Islet precursor cell (in vitro differentiated cells): Measurements from ENCODE around the gene AIM2.
"Not testable (repeated sequence)": the region's sequence is repeated elsewhere in the genome, so short reads cannot be mapped to it uniquely, and the experiment has no call there.

Experiments used
- DNase-seq: peaks from one replicate; pipeline ENCODE4 v3.0.0-alpha.2; 2018

AIM2 gene, protein sequence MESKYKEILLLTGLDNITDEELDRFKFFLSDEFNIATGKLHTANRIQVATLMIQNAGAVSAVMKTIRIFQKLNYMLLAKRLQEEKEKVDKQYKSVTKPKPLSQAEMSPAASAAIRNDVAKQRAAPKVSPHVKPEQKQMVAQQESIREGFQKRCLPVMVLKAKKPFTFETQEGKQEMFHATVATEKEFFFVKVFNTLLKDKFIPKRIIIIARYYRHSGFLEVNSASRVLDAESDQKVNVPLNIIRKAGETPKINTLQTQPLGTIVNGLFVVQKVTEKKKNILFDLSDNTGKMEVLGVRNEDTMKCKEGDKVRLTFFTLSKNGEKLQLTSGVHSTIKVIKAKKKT

DNA sequence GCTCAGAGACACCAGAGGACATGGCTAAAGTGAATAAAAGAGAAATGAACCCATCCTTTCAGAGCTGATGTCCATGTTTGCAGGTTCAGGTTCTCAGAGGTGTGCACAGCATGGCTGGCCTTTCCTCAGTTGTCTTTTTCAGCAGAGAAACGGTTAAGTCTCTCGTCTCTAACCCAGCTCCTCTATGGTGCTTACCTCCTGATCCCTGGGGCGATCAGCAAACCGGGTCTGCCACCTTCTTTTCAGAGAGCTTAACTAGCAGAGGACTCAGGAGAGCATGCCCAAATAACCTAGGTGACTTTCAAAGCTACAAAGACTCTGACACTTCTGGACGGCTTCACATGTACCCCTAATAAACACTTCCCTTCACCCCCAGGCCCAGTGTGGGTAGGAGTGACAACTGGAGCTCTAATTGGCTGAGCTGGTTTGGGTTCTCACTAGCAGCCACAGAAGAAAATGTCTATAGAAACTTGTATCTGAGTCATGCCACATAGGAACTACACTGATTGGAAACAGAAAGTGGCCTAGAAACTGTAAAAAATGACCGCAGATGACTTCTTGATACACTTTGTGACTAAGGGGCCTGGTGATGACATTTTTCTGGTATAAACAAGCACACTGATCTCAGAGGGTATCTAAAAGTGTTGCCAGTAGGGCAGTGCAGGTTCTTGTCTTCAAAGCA is at the start of gene AIM2:
TSS of gene AIM2 (minus strand) at position 329 of the 682 bp plus-strand sequence. CDS start 3,267 bp downstream, outside the sequence.
- no peak for DNase-seq

DNA sequence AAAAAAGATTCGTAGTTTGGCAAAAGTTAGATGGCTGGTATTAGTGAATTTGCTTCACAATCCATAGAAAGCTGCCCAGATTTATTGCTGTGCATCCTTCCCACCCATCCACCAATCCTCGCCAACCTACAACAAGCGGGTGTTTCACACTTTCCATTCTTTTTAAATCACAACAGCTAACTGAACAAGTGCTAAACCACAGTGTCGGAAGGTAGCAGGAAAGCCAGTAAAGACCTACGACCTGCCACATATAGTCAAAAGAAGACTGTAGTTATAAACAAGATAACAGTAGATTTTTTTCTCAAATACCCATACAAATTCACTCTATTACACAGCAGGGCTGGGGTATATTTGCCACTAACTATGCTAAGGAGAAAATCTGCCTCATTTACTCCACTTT is 47.0 kb upstream of the AIM2 start:
- DNase-seq: no peak

DNA sequence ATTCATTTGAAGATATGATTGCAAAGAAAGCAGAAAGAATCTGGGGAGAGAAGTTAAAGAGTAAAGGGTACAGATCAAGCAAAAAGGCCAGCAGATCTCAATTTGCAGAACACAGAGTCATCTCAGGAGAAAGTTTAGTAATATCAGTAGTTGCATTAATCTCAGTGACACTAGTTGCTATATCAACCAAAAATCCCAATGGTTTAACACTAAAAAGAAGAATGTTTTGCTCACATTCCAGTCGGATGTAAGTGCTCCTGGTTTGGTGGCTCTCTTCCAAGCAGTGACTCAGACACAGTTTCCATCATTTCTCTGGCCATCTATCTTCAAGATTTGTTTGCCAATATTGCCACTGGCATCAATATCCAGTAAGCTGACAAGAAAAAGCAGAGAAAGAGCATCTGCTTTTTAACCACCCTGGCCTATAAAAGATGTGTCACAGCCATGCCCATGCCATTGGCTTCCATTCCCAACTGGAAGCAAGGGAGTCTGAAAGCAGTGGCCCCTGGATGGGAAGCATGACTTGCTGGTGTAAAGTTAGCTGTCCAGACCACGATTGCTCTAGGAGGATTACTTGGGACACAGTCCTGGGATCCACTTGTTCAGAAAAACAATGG is 45.5 kb upstream of the AIM2 start:
- no peak for DNase-seq

DNA sequence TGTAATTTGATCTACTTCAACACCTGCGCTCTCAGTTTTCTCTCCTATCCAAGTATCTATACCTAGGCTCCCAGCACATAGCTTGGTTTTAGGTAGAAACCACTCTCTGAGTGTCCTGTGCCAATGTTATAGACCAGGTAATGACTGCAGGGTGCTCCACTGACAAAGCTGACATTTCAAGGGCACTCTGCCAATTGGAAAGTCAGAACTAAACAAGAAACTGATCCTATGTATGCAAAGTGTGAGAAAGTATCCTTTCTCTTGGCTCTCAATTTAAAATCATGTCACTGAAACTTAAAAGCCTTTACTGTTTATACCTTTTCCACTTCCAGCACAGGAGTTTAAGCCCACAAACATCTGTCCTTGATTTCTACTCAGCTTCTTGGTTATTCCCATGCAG is 45.0 kb upstream of the AIM2 start:
- no peak for DNase-seq

DNA sequence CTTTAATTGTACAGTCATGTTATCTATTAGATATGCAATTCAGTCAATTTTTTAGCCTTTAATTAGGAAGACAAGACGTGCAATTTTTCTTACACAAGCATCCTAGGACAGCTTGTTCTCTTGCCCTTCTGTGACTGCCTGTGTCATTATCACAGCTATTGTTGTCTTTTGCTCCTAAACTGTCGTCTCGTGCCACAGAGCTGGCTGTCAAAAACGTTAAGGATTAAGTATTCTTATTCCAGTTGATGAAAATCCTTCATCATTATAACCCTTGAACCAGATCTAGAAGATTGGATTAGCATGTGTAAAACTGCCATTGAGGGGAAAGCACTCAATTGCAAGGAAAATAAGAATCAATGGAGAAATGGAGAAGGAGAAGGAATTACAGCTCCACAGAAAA is 43.8 kb upstream of the AIM2 start:
- DNase-seq: no peak

DNA sequence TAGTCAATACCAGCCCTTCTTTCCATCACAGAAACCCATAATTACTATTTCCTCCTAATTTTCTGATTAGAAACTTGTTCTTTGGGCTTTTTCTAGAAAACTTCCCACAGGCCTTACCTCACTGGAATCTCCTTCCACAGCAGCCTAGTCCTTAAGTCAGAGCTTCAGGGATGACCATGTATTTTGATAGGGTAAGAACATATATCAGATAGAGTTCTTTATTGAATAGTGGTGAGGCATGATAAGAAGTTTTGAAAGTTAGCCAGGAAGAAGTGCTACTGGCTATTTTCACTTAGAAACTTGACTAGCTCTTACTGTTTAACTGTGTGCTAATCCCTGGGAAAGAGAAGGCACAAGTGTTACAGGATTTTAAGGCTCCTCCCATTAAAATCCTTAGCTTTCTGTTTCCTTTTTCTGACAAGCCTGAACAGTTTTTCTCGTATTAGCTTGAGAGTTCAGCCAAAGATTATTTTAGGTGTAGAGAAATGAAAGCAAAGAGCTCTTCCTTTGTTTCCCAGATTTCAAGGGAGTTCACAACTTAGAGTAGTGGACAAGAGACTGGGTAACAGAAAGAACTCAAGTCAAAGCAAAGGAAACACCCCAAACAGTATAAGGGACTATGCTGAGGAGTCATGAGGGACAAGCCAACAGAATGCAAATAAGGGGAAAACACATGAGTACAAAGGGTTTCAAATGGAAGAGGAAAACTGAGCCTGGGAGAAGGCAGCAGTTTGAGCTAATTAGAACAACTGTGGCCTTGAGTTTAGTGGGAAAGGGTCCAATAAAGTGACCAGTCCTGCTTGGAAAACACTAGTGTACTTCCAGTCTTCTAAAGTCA is 37.2 kb upstream of the AIM2 start:
- no peak for DNase-seq

DNA sequence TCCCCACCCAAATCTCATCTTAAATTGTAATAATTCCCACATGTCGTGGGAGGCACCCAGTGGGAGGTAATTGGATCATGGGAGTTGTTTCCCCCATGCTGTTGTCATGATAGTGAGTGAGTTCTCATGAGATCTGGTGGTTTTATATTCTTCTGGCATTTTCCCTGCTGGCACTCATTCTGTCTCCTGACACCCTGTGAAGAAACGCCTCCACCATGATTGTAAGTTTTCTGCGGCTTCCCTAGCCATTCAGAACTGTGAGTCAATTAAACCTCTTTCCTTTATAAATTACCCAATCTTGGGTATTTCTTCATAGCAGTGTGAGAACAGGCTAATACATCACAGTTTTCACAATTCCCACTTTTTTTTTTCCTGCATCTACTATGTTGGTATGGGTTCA is 26.5 kb upstream of the AIM2 start:
- not testable (repeated sequence) for DNase-seq

DNA sequence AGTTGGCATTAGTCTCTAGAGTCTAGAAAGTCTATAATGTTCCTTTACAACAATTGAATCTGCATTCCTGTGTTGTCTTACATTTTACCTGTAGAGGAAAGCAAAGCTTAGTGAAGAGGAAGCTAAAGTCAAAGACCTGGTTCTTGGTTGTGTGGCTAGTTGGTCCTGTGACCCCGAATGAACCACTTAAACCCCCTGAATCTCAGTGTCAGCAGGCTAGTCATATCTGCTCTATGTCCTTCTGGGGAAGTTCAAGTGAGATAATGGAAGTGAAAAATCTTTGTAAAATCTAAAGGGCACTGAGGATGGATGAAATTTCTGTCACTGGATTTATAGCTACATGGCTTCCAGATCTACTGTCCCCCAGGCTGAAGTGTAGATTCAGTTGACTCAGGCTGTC is 24.0 kb upstream of the AIM2 start:
- no peak for DNase-seq

DNA sequence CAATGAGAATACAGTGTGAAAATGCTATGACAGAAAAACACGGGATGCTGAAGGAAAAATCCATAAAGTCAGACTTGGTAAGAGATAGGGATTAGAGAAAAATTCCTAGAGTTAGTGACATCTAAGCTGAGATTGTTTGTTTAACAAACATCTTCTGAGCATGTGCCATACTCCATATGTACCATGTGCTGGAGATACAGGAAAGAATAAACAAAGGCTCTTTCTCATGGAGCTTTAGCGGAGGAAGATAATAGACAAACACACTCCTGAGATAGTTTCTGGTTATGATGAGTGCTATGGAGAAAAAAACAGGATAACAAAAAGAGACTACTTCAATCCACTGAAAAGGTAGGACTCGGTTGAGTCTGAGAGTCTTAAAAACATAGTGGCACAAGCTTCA is 22.0 kb upstream of the AIM2 start:
- DNase-seq: no peak

DNA sequence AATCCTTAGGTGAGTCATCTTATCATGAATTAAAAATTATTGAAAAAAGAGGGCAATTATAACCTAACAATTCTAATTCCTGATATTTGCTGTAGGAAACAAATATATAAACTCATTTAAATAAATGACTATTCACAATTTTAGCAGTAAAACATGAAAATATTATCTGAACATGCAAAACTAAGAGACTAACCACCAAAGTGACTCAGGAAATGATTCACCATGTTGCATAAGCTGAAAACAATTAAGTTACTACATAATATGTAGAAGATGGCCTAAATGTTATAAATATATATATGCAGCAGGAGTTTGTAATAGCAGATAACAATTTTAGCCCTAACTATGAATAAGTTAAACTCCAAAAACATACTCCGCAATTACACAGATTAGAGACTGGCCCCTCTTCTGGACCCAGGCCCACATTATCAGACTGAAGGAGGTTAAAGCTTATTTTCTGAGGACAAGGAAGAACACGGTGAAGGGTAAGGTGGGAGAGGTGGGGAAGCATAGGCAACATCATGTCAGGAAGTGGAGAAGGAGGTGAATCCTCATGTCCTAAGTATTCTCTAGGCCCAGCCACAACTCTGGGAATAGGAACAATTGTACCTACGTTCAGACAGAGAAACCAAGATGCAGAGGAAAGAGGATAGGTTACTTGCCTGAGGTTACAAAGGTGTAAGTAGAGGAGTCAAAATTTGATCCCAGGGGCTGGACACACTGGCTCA is 15.6 kb upstream of the AIM2 start:
- no peak for DNase-seq

DNA sequence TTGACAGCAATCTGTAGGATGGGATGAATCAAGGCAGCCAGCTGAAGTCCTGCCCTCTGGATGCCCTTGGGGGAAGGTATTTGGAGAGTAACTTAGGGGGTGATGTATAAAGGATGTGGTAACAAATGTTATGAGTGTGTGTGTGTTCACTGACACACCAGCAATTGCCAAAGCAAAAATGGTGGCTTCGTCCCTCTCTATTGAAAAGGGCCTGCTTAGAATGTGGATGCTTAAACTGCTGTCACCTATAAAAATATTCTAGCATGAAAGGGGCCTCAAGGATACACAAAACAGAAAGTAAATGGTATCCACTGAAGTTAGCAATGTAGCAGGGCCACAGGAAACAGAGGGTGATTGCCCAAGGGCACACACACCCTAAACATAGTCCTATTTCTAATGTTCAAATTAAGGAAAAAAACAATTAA is 15.1 kb upstream of the AIM2 start:
- no peak for DNase-seq

DNA sequence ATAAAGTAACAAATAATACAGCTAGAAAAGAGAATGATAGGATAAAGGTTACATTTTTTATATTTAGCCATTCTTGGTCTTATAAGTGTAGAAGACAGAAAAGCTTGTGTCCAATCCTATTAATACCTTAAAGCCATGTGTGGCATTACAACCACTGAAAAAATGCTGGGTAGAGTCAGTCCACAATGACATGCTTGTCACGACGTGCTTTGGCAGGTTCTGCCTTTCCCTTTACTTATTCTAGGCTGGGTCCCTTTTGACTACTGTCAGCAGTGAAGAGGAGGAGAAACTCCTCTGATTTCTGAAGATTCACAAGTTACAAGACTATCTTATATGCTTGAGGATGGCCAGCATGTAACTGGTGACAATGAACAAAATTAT is 14.6 kb upstream of the AIM2 start:
- no peak for DNase-seq

DNA sequence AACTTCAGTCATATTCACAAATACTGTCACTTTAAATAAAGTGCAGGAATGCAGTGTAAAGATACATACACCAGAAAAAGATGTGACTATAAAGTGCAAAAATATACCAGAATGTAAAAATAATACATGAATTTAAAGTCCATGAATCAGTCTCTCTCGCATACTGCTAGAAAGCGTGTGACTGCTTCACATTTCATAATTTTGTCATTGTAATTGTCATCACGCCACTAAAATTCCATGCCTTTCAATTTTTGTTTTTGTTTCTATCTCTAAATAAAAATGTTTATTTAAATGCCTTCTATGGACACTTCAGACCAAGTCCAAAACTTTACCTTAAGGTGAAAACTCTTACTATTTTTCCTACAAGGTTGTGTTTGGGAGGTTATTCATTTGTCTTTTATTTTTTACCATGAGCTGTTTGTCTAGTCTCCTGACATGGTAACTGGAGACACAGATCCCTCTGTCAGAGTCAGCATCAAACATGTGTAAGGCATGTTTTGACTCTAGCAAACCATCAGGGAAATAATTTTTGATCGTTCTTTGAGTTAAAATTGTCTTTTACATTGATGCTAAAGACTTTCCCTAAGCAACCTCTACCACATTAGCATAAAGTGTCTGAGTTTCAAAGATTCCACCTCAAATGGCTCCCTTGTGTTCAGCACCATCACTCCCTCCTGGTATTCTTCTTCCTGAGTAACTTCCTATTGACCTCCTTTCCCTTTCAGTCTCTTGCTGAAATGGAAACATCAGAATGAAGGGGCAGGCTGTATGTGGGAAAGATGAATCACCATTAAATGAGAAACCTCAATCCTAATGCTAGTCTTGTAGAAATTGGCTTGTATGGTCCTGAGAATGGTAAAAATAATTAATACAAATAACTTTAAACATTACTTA is 14.0 kb upstream of the AIM2 start:
- DNase-seq: no peak

DNA sequence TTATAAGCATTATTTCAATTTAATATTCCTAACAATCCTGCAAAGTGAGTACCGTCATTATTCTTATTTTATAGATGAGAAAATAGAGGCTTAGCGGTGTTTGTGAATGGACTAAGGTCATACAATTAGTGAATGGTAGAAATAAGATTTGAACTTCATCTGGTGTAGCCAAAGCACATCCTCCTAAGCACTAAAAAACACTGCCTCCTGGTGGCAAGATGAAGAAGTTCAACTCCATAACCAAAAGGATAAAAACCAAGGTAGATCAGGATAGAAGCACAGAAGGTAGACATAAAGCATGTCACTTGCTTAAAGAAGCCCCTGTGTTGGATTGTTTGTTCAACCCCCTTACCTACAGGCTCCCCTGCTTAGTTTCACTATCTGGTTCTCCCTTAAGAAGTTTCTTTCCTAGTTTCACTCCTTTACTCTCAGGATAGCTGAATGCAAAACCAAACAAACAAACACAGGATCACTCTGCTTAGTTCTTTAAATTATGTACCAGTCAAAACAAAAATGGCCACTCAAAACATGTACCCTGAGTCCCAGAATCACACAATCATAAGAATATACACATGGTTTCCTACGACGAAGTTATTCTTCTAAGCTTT is 12.7 kb upstream of the AIM2 start:
- no peak for DNase-seq

DNA sequence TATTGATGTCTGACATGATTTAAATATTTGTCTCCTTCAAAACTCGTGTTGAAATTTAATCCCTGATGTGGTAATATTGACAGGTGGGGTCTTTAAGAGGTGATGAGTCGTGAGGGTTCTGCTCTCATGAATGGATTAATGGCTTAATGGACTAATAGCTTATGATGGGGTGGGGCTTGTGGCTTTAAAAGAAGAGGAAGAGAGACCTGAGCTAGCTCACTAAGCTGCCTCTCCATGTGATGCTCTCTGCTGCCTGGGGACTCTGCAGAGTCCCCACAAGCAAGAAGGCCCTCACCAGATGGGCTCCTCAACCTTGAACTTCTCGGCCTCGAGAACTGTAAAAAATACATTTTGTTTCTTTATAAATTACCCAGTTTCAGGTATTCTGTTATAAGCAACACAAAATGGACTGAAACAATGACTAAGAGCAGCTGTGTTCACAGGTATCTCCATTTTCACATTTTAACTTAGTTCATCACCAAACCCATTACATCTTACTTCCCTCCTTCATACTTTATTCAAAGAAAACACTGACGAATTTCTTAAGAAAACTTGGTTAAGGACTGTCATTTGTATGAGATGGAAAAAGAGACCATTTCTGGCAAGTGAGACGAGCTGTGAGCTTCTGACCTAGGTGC is 12.1 kb upstream of the AIM2 start:
- DNase-seq: no peak

DNA sequence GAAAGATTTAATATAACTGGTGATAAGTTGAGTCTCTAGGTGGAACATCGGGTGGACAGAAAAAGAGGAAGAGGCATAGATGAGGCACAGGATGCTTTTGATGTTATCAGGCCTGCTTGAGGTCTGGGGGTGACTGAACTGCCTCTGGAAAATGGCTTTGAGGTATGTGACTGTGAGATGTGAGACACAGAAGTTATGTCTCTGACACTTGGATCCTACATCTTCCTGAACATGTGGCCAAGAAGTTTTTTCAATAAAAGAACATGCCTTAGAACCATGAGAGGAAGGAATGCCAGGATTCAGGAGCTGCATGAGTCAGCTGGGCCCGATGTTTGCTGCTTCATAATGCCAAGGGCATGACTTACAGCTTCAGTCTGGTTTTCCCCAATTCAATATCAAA is 11.5 kb upstream of the AIM2 start:
- DNase-seq: no peak

DNA sequence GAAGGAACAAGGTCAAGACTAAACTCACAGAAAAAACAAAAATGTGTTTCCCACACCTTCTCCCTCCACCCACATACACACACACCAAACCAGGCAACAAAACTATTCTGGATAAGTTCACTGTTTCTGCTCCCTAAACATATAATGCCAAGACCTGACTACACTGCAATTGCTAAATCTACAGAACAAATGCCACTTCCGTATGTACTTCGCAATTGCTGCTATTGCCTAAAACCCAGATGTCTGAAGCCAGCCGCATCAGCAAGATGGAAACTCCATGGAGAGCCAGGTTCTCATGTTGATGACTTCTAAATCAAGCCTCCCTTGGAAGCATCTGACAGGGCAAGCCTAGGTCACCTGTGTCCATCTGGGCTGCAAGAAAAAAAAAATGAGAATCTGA is 8.3 kb upstream of the AIM2 start:
- DNase-seq: no peak

DNA sequence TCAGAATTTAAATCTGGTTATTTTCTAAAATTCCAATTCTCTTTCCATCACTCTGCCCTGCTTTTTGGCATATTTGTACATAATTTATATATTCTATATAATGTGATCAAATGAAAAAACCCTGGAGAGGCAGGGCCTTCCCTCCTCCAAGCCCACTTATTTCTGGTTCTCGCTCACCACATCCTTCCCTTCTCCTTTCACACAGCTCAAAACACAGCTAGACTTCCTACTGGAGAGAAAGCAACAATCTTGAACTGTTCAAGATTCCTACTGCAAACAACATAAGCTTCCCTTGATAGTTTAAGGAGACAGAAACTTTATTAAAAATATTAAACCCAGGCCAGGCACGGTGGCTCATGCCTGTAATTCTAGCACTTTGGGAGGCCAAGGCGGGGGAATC is 7.6 kb upstream of the AIM2 start:
- no peak for DNase-seq

DNA sequence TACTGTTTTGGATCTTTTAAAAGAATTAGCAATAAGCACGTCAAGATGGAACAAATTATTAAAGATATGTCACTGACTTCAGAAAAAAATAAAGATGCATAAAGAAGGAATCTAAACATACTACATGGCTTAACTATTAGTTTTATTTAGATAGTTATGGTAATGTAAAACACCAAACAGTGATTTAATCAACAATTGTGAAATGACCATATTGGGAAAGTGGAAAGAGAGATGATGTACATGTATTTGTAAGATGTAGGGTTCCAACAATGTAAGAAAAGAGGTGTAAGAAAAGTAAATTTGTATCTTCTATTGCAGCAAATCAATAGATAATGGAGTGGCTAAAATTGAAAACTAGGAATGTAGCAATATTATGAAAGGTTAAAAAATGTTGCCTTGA is 6.4 kb upstream of the AIM2 start:
- no peak for DNase-seq

DNA sequence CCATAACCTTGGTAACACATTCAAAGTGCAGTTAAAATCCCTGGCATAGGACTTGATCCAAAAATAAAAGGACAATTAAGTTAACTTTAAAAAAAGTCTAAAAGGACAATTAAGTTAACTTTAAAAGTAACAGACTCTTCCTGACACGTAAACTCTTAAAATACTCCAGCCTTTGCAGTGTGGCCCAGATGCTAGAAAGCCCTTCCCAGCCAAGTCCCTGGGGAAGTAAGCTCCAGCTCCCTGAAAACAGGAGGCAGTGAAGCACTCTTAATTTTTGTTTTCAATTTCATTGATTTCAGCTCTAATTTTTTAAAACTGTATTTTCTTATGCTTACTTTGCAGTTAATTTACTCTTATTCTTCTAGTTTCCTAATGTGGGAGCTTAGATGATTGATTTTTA is 5.1 kb upstream of the AIM2 start:
- DNase-seq: no peak

DNA sequence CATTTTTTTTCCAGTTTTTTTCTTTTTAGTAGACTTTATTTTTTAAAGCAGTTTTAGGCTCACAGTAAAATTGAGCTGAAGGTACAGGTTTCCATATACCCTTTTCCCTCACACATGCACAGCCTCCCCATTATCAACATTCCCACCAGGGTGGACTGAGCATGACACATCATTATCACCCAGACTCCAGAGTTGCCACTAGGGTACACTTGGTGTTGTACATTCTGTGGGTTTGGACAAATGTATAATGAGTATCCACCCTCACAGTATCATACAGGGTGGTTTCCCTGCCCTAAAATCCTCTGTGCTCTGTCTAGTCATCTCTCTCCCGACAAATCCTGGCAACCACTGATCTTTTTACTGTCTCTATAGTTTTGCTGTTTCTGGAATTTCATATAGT is 3.0 kb upstream of the AIM2 start:
- DNase-seq: no peak
